B cell (primary cell): ENCODE data around the gene FOLH1. TPM values are rescaled to one million over a fixed set of nuclear protein-coding genes. Genes with fewer than 3 reads are reported as not detected.
"Not testable (repeated sequence)": the region's sequence is repeated elsewhere in the genome, so short reads cannot be mapped to it uniquely, and the experiment has no call there.

Source experiments
- ATAC-seq: fragments of 200-7000 bp; cut with Tn5 transposase; one replicate; pipeline ENCODE4 v1.10.0; 2021; ENCODE audit warnings: low read depth, mild to moderate bottlenecking, moderate number of reproducible peaks, moderate library complexity
- CTCF ChIA-PET: fragments of 350-600 bp; sonication (Branson Sonifier 250); formaldehyde crosslinking; loops from one replicate; lab custom pipeline; 2021; ENCODE audit warnings: antibody characterized with exemption, inconsistent platforms; lab: Charles Lee
- POLR2A ChIA-PET: fragments of 350-600 bp; sonication (Branson Sonifier 250); formaldehyde crosslinking; loops from one replicate; lab custom pipeline; 2021; ENCODE audit warnings: antibody characterized with exemption; lab: Charles Lee
- DNase-seq: peaks from one replicate; pipeline ENCODE4 v3.0.0; 2013
- H2AFZ ChIP-seq: 2 replicates; pipeline ENCODE4 v1.6.1; 2012; ENCODE audit warnings: mild to moderate bottlenecking, low read depth, low read length; ENCODE audit not compliant: insufficient read depth, poor library complexity, severe bottlenecking
- H3K27ac ChIP-seq, 2 donors: 1 replicate in 1 of 2; 2 replicates in 1 of 2; pipeline ENCODE4 v1.5.1; 2012 to 2013; ENCODE audit warnings: low read length in 2 of 2, mild to moderate bottlenecking in 2 of 2, moderate library complexity in 1 of 2
- H3K27me3 ChIP-seq, 4 experiments: fragments of 200-600 bp in 1 of 4; sonication (generic) in 1 of 4; replicated peaks in 1 of 4; 1 replicate in 2 of 4; 2 replicates in 2 of 4; pipeline versions ENCODE4 v1.6.1 to v1.7.0; 2013 to 2016; ENCODE audit warnings: low read length in 3 of 4, mild to moderate bottlenecking in 2 of 4, mixed read lengths in 1 of 4, moderate library complexity in 1 of 4; ENCODE audit not compliant: insufficient read depth in 4 of 4, control insufficient read depth in 3 of 4; ENCODE audit errors: control extremely low read depth in 1 of 4
- H3K36me3 ChIP-seq, 2 experiments: replicated peaks in 1 of 2; 1 replicate in 1 of 2; 2 replicates in 1 of 2; pipeline versions ENCODE4 v1.6.1 to v1.7.1; 2013; ENCODE audit warnings: low read length in 1 of 2; ENCODE audit not compliant: insufficient read depth in 2 of 2, control insufficient read depth in 1 of 2; ENCODE audit errors: control extremely low read depth in 1 of 2, extremely low read depth in 1 of 2
- H3K4me1 ChIP-seq, 2 donors: fragments of 200-600 bp in 1 of 2; sonication (generic) in 1 of 2; 1 replicate in 1 of 2; 2 replicates in 1 of 2; pipeline versions ENCODE4 v1.5.1 to v1.6.1; 2013 to 2017; ENCODE audit warnings: low read length in 2 of 2; ENCODE audit not compliant: control insufficient read depth in 2 of 2, insufficient read depth in 2 of 2
- H3K4me2 ChIP-seq: replicated peaks from 2 replicates; pipeline ENCODE3; 2012; ENCODE audit warnings: mild to moderate bottlenecking, low read depth, low read length; ENCODE audit not compliant: poor library complexity, severe bottlenecking
- H3K4me3 ChIP-seq, 5 experiments: fragments of 200-600 bp in 1 of 5; sonication (generic) in 1 of 5; 1 replicate in 3 of 5; 2 replicates in 2 of 5; pipeline versions ENCODE4 v1.5.1 to v1.7.0; 2011 to 2016; ENCODE audit warnings: low read length in 4 of 5, mild to moderate bottlenecking in 4 of 5, low read depth in 2 of 5, control low read depth in 1 of 5, moderate library complexity in 1 of 5; ENCODE audit not compliant: insufficient read depth in 1 of 5; ENCODE audit errors: control extremely low read depth in 1 of 5, extremely low read depth in 1 of 5
- H3K79me2 ChIP-seq: fragments of 200-600 bp; sonication (generic); one replicate; pipeline ENCODE4 v1.6.0; 2016; ENCODE audit warnings: low read length; ENCODE audit not compliant: control insufficient read depth, insufficient read depth
- H3K9ac ChIP-seq: fragments of 200-600 bp; sonication (generic); 2 replicates; pipeline ENCODE4 v1.6.1; 2017; ENCODE audit warnings: mild to moderate bottlenecking, low read length, moderate library complexity
- H3K9me3 ChIP-seq, 3 donors: one replicate each; pipeline versions ENCODE4 v1.6.1 to v1.7.1; 2013; ENCODE audit warnings: low read length in 2 of 3; ENCODE audit not compliant: control insufficient read depth in 2 of 3, insufficient read depth in 1 of 3; ENCODE audit errors: control extremely low read depth in 1 of 3
- H4K20me1 ChIP-seq: 2 replicates; pipeline ENCODE4 v1.6.0; 2012; ENCODE audit warnings: mild to moderate bottlenecking, low read length; ENCODE audit not compliant: insufficient read depth, control insufficient read depth, poor library complexity, severe bottlenecking
- H3K27ac Mint-ChIP-seq: one replicate; pipeline ENCODE4 v1.8.0; 2021; ENCODE audit warnings: mixed read lengths
- H3K27me3 Mint-ChIP-seq: one replicate; pipeline ENCODE4 v1.8.0; 2021; ENCODE audit warnings: mixed read lengths
- H3K4me1 Mint-ChIP-seq: one replicate; pipeline ENCODE4 v1.8.0; 2021; ENCODE audit warnings: mixed read lengths
- H3K4me3 Mint-ChIP-seq: one replicate; pipeline ENCODE4 v1.8.0; 2021; ENCODE audit warnings: mixed read lengths
- H3K9me3 Mint-ChIP-seq: one replicate; pipeline ENCODE4 v1.8.0; 2022; ENCODE audit warnings: mixed read lengths; ENCODE audit not compliant: insufficient read depth
- EZH2 ChIP-seq: IDR thresholded peaks from 2 replicates; pipeline ENCODE4 v1.6.1; 2012; ENCODE audit warnings: borderline replicate concordance, low read depth, mild to moderate bottlenecking, moderate library complexity, low read length; ENCODE audit not compliant: insufficient read depth, poor library complexity, severe bottlenecking
- WGBS: methylation state at CpG from one replicate; pipeline ENCODE4 v1.1.5; 2013; ENCODE audit warnings: missing lambda C conversion rate; ENCODE audit not compliant: insufficient coverage; 5-methylcytosine and 5-hydroxymethylcytosine counted together
- intact Hi-C: fragments of 100-400 bp; cut with micrococcal nuclease; formaldehyde crosslinking; loops from one replicate; pipeline ENCODE4 v1.10.0; 2022
- polyA plus RNA-seq: library from polyadenylated mRNA; depleted of rRNA; stranded (reverse); fragments of >200 nt; gene quantifications from 2 replicates; pipeline ENCODE4 v1.2.3, GENCODE V29; 2012
- total RNA-seq, 2 donors: library from RNA; stranded (reverse); fragments of 120-200 nt in 1 of 2; gene quantifications; 1 replicate in 1 of 2; 2 replicates in 1 of 2; pipeline versions ENCODE4 v1.2.3 to v1.2.4, GENCODE V29; 2013 to 2022
- TF ChIP-seq, protein P1 (sequence below): fragments of 200-600 bp; IDR thresholded peaks from one replicate; pipeline ENCODE4 v1.8.0; 2022; ENCODE audit warnings: antibody characterized with exemption, mild to moderate bottlenecking

FOLH1 gene
- total and polyA plus RNA-seq, 2 donors (not counting 1 experiment from before 2014, with no cell fraction given): not detected

DNA sequence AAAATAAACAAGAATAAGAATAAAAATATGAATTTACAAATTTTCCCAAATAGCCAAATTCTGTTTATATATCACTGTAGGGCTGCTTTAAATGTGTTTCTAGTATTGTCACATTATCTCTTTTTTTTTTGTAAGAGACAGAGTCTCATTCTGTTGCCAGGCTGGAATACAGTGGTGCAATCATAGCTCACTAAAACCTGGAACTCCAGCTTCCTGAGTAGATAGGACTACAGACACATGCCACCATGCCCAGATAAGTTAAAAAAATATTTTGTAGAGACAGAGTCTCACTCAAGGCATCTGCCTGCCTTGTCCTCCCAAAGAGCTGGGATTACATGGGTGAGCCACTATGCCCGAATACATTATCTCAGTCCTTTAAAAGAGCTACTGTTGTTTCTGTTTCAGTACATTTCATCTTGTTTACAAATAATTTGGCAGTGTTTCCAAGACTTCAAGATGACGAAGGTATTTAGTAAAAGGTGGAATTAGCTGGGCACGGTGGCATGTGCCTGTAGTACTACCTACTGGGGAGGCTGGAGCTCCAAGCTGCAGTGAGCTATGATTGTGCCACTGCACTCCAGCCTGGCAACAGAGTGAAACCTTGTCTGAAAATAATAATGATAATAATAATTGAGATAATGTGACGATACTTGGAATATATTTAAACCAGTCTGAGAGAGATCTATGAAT is 6.0 kb downstream of the FOLH1 start:
- intact Hi-C loops: no loop called here
- no peak for DNase-seq
- no peaks in the 10 kb centered on the region for H3K9me3 Mint-ChIP-seq
- Histone ChIP-seq H3K4me2 (no peak overlapping the region), H3K9ac (no peak overlapping the region), H2AFZ (no peak overlapping the region), H3K4me1 (no peaks in the 10 kb centered on the region), H3K9me3 (no peaks in the 10 kb centered on the region), H3K4me3 (no peak overlapping the region), H3K36me3 (no peaks in the 10 kb centered on the region), H4K20me1 (no peaks in the 10 kb centered on the region), H3K27ac (no peak overlapping the region), H3K79me2 (no peaks in the 10 kb centered on the region), H3K27me3 (no peaks in the 10 kb centered on the region)
- no peak for ATAC-seq
- 100% methylated on average over 1 of the region's 4 CpGs for WGBS
- CTCF ChIA-PET: no interaction called here
- TF ChIP-seq, protein P1, sequence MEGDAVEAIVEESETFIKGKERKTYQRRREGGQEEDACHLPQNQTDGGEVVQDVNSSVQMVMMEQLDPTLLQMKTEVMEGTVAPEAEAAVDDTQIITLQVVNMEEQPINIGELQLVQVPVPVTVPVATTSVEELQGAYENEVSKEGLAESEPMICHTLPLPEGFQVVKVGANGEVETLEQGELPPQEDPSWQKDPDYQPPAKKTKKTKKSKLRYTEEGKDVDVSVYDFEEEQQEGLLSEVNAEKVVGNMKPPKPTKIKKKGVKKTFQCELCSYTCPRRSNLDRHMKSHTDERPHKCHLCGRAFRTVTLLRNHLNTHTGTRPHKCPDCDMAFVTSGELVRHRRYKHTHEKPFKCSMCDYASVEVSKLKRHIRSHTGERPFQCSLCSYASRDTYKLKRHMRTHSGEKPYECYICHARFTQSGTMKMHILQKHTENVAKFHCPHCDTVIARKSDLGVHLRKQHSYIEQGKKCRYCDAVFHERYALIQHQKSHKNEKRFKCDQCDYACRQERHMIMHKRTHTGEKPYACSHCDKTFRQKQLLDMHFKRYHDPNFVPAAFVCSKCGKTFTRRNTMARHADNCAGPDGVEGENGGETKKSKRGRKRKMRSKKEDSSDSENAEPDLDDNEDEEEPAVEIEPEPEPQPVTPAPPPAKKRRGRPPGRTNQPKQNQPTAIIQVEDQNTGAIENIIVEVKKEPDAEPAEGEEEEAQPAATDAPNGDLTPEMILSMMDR: no peak
- no peak for TF ChIP-seq EZH2
- no peak overlapping the region for H3K4me3 Mint-ChIP-seq
- no peak overlapping the region for H3K27ac Mint-ChIP-seq
- POLR2A ChIA-PET: no interaction called here
- peaks cover 3% of the 10 kb centered on the region for H3K27me3 Mint-ChIP-seq
- H3K4me1 Mint-ChIP-seq: no peaks in the 10 kb centered on the region

DNA sequence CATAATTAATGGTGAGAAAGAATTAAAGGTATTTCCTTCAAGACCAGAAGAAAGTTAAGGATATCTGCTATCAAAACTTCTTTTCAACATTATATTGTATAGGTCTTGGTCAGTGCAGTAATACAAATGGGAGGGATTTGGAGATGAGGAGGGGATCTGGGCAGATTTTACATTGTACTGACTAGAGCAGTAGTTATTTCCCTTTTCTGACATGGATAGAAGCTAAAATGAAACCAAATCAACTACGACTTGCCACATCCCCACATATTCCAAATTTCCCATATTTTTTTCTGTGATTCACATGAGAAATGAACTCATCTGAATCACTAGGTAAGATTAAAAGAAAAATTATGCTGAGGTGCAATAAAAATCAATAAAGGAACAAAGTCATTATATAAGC is 11.6 kb downstream of the FOLH1 start:
- H3K36me3 ChIP-seq, H3K4me3 Mint-ChIP-seq, H3K4me1 Mint-ChIP-seq, intact Hi-C loops, CTCF ChIA-PET, H3K9me3 ChIP-seq, H3K79me2 ChIP-seq, H3K27me3 ChIP-seq, H3K9me3 Mint-ChIP-seq, H3K27me3 Mint-ChIP-seq, DNase-seq, H3K27ac Mint-ChIP-seq, H2AFZ ChIP-seq, ATAC-seq, H4K20me1 ChIP-seq, POLR2A ChIA-PET, H3K27ac ChIP-seq, H3K4me1 ChIP-seq, H3K4me2 ChIP-seq, H3K4me3 ChIP-seq, H3K9ac ChIP-seq: not testable (repeated sequence)
- no CpG with 5 or more reads among the region's 1 CpG for WGBS

GRCh38 chr11:49196002-49196401 is 12.4 kb downstream of the FOLH1 start:
- H3K79me2 ChIP-seq, H3K36me3 ChIP-seq, intact Hi-C loops, H2AFZ ChIP-seq, DNase-seq, H3K27me3 ChIP-seq, H3K9ac ChIP-seq, H3K27ac Mint-ChIP-seq, H3K27me3 Mint-ChIP-seq, H3K9me3 ChIP-seq, ATAC-seq, H3K4me3 ChIP-seq, H3K4me2 ChIP-seq, H4K20me1 ChIP-seq, H3K4me3 Mint-ChIP-seq, H3K4me1 Mint-ChIP-seq, H3K27ac ChIP-seq, H3K4me1 ChIP-seq, CTCF ChIA-PET, H3K9me3 Mint-ChIP-seq, POLR2A ChIA-PET: not testable (repeated sequence)
- WGBS: no CpG with 5 or more reads among the region's 6 CpGs
